ENCODE results near the gene CYP2S1. TPM values are rescaled to one million over a fixed set of nuclear protein-coding genes. Genes with fewer than 3 reads are reported as not detected.
"Not testable (repeated sequence)": the region's sequence is repeated elsewhere in the genome, so short reads cannot be mapped to it uniquely, and the experiment has no call there.

Gene CYP2S1
- total RNA-seq, 1 donor from 2014 or later: under 0.01 TPM

GRCh38 chr19:41226053-41226873 lies 33.2 kb downstream of the CYP2S1 start:
- no peak for DNase-seq (ENCODE audit: low read depth, low spot score)

GRCh38 chr19:41226874-41227390 lies 33.9 kb downstream of the CYP2S1 start:
- DNase-seq (ENCODE audit: low read depth, low spot score): no peak

GRCh38 chr19:41228486-41228885 lies 35.5 kb downstream of the CYP2S1 start:
- no peak for DNase-seq (ENCODE audit: low read depth, low spot score)

GRCh38 chr19:41229338-41229737 lies 36.3 kb downstream of the CYP2S1 start:
- not testable (repeated sequence) for DNase-seq (ENCODE audit: low read depth, low spot score)

GRCh38 chr19:41230067-41230857 lies 37.2 kb downstream of the CYP2S1 start:
- no peak for DNase-seq (ENCODE audit: low read depth, low spot score)

- DNase-seq (ENCODE audit: low read depth, low spot score): no peak
Measured at GRCh38 chr19:41232686-41233085, 39.7 kb downstream of the CYP2S1 start.

- DNase-seq (ENCODE audit: low read depth, low spot score): no peak
Measured at GRCh38 chr19:41233748-41234240, 40.8 kb downstream of the CYP2S1 start.

- DNase-seq (ENCODE audit: low read depth, low spot score): no peak
Measured at GRCh38 chr19:41234512-41235168, 41.6 kb downstream of the CYP2S1 start.

- DNase-seq (ENCODE audit: low read depth, low spot score): no peak
Measured at GRCh38 chr19:41235480-41235879, 42.5 kb downstream of the CYP2S1 start.

- no peak for DNase-seq (ENCODE audit: low read depth, low spot score)
Measured at GRCh38 chr19:41238244-41238643, 45.2 kb downstream of the CYP2S1 start.

GRCh38 chr19:41239363-41239762 lies 46.3 kb downstream of the CYP2S1 start:
- DNase-seq (ENCODE audit: low read depth, low spot score): no peak

GRCh38 chr19:41239961-41240574 lies 47.0 kb downstream of the CYP2S1 start:
- DNase-seq (ENCODE audit: low read depth, low spot score): no peak

- no peak for DNase-seq (ENCODE audit: low read depth, low spot score)
Measured at GRCh38 chr19:41241859-41242258, 48.8 kb downstream of the CYP2S1 start.

- DNase-seq (ENCODE audit: low read depth, low spot score): no peak
Measured at GRCh38 chr19:41244117-41244516, 51.1 kb downstream of the CYP2S1 start.

GRCh38 chr19:41245843-41246242 lies 52.8 kb downstream of the CYP2S1 start:
- DNase-seq (ENCODE audit: low read depth, low spot score): no peak

- DNase-seq (ENCODE audit: low read depth, low spot score): no peak
Measured at GRCh38 chr19:41248895-41249294, 55.9 kb downstream of the CYP2S1 start.

- no peak for DNase-seq (ENCODE audit: low read depth, low spot score)
Measured at GRCh38 chr19:41249707-41250423, 56.8 kb downstream of the CYP2S1 start.

- DNase-seq (ENCODE audit: low read depth, low spot score): no peak
Measured at GRCh38 chr19:41253660-41254059, 60.6 kb downstream of the CYP2S1 start.

GRCh38 chr19:41255171-41255570 lies 62.2 kb downstream of the CYP2S1 start:
- DNase-seq (ENCODE audit: low read depth, low spot score): no peak

All from pulmonary artery endothelial cell (primary cell).